GM18505 (cell line): Measurements from ENCODE around the gene WDFY1.
A peak's percentile ranks its signal among the peaks of the same experiment; 100 is the strongest.

Source experiments
- ATAC-seq: cut with Tn5 transposase; IDR thresholded peaks from one replicate; pipeline ENCODE4 v1.9.1; 2021; ENCODE audit not compliant: unreplicated experiment
- POLR2A ChIP-seq: IDR thresholded peaks from 4 replicates; pipeline ENCODE4 v1.6.1; 2011; ENCODE audit warnings: borderline replicate concordance; ENCODE audit not compliant: insufficient read depth, insufficient read length; ENCODE audit errors: extremely low read depth

Gene WDFY1

GRCh38 chr2:223909001-223909741 is 36.0 kb downstream of the WDFY1 start:
- no peak for TF ChIP-seq POLR2A
- no peak for ATAC-seq

GRCh38 chr2:223908304-223908998 is 36.7 kb downstream of the WDFY1 start:
- no peak for ATAC-seq
- no peak for TF ChIP-seq POLR2A

- no peak for ATAC-seq
- TF ChIP-seq POLR2A, result no peak
Measured at GRCh38 chr2:223905996-223906395, 39.1 kb downstream of the WDFY1 start.

- TF ChIP-seq POLR2A, result no peak
- no peak for ATAC-seq
Measured at GRCh38 chr2:223901854-223902253, 43.3 kb downstream of the WDFY1 start.

- TF ChIP-seq POLR2A, result no peak
- no peak for ATAC-seq
Measured at GRCh38 chr2:223901311-223901710, 43.8 kb downstream of the WDFY1 start.

- no peak for TF ChIP-seq POLR2A
- ATAC-seq, result no peak
Measured at GRCh38 chr2:223900531-223900930, 44.6 kb downstream of the WDFY1 start.

- no peak for ATAC-seq
- no peak for TF ChIP-seq POLR2A
Measured at GRCh38 chr2:223900066-223900465, 45.1 kb downstream of the WDFY1 start.

- no peak for ATAC-seq
- TF ChIP-seq POLR2A, result no peak
Measured at GRCh38 chr2:223897669-223898330, 47.3 kb downstream of the WDFY1 start.

- peak; percentile 43 for TF ChIP-seq POLR2A
- peak; percentile 58 for ATAC-seq
Measured at GRCh38 chr2:223896833-223897311, 48.3 kb downstream of the WDFY1 start.

GRCh38 chr2:223894968-223895367 is 50.2 kb downstream of the WDFY1 start:
- TF ChIP-seq POLR2A, result no peak
- ATAC-seq, result no peak

- ATAC-seq, result no peak
- TF ChIP-seq POLR2A, result no peak
Measured at GRCh38 chr2:223894009-223894408, 51.1 kb downstream of the WDFY1 start.

- no peak for TF ChIP-seq POLR2A
- ATAC-seq, result no peak
Measured at GRCh38 chr2:223890721-223891120, 54.4 kb downstream of the WDFY1 start.

- ATAC-seq, result no peak
- TF ChIP-seq POLR2A, result no peak
Measured at GRCh38 chr2:223889229-223889628, 55.9 kb downstream of the WDFY1 start.
